LNCAP (cell line): ENCODE data around the gene POU4F3.

Source experiments
- TF ChIP-seq, protein P1 (sequence below): fragments of 450-650 bp; IDR thresholded peaks from 2 replicates; pipeline ENCODE4 v1.5.1; 2017; ENCODE audit warnings: mild to moderate bottlenecking

Gene POU4F3

DNA sequence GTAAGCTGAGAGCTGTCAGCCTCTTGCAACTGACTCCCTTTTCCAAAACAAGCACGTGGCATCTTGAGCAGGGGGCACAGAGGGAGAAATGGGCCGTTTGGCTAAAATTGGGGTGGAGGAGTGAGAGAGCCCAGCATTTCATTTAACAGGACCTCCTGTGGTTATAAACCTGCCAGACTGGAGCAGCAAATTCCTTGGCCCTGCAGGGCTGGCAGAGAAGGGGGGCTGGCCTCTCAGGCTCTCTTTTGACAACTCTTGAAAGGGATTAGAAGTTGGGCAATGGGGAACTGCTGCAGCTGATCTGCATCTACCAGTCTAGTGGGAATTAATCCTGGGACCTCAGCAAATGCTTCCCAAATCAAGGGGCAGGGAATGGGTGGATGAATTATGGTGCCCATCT, 7.2 kb upstream of the POU4F3 start:
- TF ChIP-seq, protein P1, sequence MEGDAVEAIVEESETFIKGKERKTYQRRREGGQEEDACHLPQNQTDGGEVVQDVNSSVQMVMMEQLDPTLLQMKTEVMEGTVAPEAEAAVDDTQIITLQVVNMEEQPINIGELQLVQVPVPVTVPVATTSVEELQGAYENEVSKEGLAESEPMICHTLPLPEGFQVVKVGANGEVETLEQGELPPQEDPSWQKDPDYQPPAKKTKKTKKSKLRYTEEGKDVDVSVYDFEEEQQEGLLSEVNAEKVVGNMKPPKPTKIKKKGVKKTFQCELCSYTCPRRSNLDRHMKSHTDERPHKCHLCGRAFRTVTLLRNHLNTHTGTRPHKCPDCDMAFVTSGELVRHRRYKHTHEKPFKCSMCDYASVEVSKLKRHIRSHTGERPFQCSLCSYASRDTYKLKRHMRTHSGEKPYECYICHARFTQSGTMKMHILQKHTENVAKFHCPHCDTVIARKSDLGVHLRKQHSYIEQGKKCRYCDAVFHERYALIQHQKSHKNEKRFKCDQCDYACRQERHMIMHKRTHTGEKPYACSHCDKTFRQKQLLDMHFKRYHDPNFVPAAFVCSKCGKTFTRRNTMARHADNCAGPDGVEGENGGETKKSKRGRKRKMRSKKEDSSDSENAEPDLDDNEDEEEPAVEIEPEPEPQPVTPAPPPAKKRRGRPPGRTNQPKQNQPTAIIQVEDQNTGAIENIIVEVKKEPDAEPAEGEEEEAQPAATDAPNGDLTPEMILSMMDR, result no peak

DNA sequence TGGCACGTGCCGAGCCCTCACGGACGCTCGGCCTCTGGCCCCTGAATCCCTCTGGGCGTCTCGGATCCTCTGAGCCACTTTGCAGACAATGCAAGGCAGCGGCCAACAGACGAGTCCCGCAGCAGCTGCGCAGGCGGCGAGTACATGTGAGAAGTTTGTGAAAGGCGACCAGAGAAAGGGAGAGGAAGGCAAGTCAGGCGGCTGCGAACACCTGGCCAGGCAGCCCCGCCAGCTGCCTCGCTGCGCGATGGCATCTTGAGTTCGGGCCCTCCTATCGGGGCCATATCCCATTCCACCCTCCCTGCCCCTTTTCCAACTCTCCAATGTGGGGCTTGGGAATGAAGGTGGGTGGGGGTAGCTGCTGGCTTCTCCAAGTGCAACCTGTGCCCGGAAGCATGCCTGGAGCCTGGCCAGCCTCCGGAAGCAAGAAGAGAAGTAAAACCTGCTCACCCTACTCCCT, 4.5 kb upstream of the POU4F3 start:
- TF ChIP-seq, protein P1, result no peak

DNA sequence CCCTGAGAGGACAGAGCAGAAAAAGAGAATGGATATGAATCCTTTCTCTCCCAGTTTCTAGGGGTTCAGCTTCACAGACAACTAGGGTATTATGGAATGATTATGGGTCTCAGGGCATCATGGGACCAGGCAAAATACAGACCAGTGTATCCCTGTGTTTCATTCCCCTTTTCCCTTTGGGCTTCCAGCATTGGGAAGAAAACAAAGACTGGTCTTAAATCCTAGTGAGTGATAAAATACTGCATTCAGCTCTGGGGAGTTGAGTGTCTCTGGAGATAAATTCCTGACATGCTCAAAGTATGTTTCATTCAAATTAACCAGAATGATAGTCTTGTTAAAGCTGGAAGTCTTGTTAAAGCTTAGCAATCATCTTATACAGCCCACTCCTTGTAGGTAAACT, 2.4 kb upstream of the POU4F3 start:
- TF ChIP-seq, protein P1, result no peak

DNA sequence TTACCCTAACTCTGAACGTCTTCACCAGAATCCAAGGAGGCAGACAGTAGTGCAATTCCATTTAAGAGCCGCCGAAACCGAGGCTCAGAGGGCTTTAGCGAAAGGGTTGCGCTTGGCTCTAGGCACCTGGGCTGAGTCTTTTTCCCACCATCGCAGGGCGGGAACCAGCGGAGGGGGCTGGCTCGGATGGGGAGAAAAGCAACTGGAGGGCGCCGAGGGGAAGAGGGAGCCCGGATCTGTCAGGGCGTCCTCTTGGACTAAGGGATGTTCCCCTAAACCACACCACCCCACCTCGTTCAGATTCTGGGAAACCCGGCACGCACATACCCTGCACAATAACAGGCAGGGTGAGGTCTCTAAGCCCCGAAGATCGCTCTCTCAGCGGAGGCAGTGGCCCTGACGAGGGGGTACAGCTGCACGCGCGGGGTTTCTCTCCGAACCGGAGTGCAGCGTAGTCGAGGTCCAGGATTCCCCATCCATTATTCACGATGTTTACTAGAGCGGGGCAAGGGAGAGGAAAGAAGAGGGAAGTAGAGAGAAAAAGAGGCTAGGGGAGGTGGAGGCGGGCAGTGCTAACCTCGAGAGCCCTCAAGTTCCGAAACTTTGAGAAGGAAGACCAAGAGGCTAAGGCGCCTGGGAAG, 1.3 kb upstream of the POU4F3 start:
- TF ChIP-seq, protein P1, result no peak

DNA sequence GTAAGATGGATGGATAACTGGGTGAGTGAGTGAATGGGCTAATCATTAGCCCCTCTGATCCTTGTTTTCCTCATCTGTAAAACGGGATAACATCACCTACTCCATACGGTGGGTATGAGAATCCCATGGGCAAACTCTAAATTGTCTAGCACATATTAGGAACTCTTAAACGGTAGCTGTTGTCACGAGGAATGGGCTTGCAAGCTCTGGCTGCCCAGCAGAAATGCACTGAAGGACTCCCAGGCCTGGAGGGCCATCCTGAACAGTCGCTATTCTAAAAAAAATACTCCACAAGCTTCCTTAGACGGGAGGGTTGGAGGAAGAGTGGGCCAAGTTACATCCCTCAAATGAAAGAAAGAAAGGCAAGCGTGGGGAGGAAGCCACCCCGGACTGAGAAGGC, 711 bp upstream of the POU4F3 start:
- TF ChIP-seq, protein P1, result no peak

DNA sequence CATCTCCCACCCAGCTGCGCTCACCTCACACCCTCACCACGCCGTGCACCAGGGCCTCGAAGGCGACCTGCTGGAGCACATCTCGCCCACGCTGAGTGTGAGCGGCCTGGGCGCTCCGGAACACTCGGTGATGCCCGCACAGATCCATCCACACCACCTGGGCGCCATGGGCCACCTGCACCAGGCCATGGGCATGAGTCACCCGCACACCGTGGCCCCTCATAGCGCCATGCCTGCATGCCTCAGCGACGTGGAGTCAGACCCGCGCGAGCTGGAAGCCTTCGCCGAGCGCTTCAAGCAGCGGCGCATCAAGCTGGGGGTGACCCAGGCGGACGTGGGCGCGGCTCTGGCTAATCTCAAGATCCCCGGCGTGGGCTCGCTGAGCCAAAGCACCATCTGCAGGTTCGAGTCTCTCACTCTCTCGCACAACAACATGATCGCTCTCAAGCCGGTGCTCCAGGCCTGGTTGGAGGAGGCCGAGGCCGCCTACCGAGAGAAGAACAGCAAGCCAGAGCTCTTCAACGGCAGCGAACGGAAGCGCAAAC, 1.1 kb downstream of the POU4F3 start:
- TF ChIP-seq, protein P1, result no peak

DNA sequence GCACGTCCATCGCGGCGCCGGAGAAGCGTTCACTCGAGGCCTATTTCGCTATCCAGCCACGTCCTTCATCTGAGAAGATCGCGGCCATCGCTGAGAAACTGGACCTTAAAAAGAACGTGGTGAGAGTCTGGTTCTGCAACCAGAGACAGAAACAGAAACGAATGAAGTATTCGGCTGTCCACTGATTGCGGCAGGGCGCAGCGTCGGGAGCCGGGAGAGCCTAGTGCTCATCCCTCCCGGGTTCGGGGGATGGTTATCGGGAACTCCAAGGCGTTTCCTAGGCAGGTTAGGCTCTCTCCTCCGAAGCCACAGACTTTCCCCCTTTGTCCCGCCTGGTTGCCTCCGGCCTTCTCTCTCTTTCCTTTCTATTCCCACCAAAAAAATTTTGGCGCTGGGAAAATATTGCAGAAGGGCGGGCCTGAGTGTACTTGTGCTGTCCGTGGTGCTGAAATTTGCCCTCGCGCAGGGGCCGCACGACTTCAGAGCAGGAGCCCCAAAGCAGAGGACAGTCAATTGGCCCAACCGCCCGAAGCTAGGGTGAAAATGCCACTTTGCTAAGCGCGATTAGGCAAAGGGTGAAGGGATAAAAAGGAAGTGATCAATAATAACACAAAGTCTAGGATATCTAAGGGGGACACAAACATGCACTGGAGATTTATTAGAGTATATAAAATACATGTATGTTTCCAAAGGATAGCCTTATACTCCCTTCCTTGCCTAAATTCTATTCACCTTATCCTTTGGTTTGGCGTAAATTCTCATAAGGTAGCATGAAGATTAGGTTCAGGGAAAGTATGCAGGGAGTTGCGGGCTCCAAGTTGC, 1.8 kb downstream of the POU4F3 start:
- TF ChIP-seq, protein P1, result no peak
